GM12878 (cell line): ENCODE measurements around the gene HEG1. TPM values are rescaled to one million over a fixed set of nuclear protein-coding genes. Genes with fewer than 3 reads are reported as not detected.

Experiments used
- ATAC-seq: fragments of 200-7000 bp; cut with Tn5 transposase; 3 replicates; pipeline ENCODE4 v1.9.1; 2020; ENCODE audit warnings: mild to moderate bottlenecking, moderate library complexity
- BruUV-seq: library from RNA; stranded (reverse); fragments of 400-500 nt; replicated peaks from 2 replicates; lab custom pipeline; 2021; lab: Mats Ljungman, UMichigan
- CTCF ChIA-PET: fragments of 300-600 bp; sonication (Branson Sonifier 250); formaldehyde crosslinking; extraction: SDS; loops from one replicate; lab custom pipeline; 2021; ENCODE audit warnings: inconsistent platforms; lab: Yijun Ruan, JAX
- POLR2A ChIA-PET: fragments of 350-600 bp; formaldehyde crosslinking; extraction: SDS; loops from one replicate; lab custom pipeline; 2021; ENCODE audit warnings: inconsistent platforms; lab: Charles Lee
- RAD21 ChIA-PET: fragments of 300-600 bp; sonication (Branson Sonifier 250); formaldehyde crosslinking; loops from one replicate; lab custom pipeline; 2023; ENCODE audit warnings: antibody characterized with exemption; ENCODE audit not compliant: unreplicated experiment; lab: Charles Lee
- SMC1A ChIA-PET: fragments of 300-600 bp; sonication (Branson Sonifier 250); formaldehyde crosslinking; loops from one replicate; lab custom pipeline; 2023; ENCODE audit not compliant: unreplicated experiment, uncharacterized antibody; lab: Charles Lee
- DNase-seq: peaks from one replicate; pipeline ENCODE4 v3.0.0-alpha.2; 2011; ENCODE audit warnings: low read depth, low spot score
- FAIRE-seq: peaks from 3 replicates; lab custom pipeline; 2011; peaks lifted over from hg19 to GRCh38; lab: Jason Lieb, UNC
- H2AFZ ChIP-seq: 2 replicates; pipeline ENCODE4 v1.6.0; 2011; ENCODE audit warnings: low read depth, low read length, control low read depth; ENCODE audit not compliant: control insufficient read depth
- H3K27ac ChIP-seq: 2 replicates; pipeline ENCODE4 v1.5.1; 2011; ENCODE audit warnings: control low read depth; ENCODE audit not compliant: control insufficient read depth, insufficient read depth
- H3K27me3 ChIP-seq, 2 experiments: replicated peaks in 1 of 2; 2 replicates each; pipeline versions ENCODE4 v1.6.0 to v1.6.1; 2011; ENCODE audit warnings: low read length in 1 of 2; ENCODE audit not compliant: control insufficient read depth in 2 of 2, insufficient read depth in 2 of 2
- H3K36me3 ChIP-seq, 2 experiments: 2 replicates each; pipeline ENCODE4 v1.5.1; 2011; ENCODE audit warnings: low read length in 1 of 2; ENCODE audit not compliant: control insufficient read depth in 2 of 2, insufficient read depth in 2 of 2
- H3K4me1 ChIP-seq: 2 replicates; pipeline ENCODE4 v1.6.1; 2011; ENCODE audit warnings: mild to moderate bottlenecking, low read length, moderate library complexity, mixed read lengths; ENCODE audit not compliant: control insufficient read depth, insufficient read depth
- H3K4me2 ChIP-seq: 2 replicates; pipeline ENCODE4 v1.6.0; 2011; ENCODE audit warnings: control low read depth; ENCODE audit not compliant: control insufficient read depth, insufficient read depth
- H3K4me3 ChIP-seq: fragments of 200-600 bp; sonication (generic); 2 replicates; pipeline ENCODE4 v1.5.1; 2016
- H3K79me2 ChIP-seq: 2 replicates; pipeline ENCODE4 v1.6.0; 2011; ENCODE audit warnings: low read length; ENCODE audit not compliant: control insufficient read depth, insufficient read depth
- H3K9ac ChIP-seq: 2 replicates; pipeline ENCODE4 v1.8.0; 2011; ENCODE audit warnings: low read length, control low read depth, mixed read lengths; ENCODE audit not compliant: control insufficient read depth, insufficient read depth
- H3K9me3 ChIP-seq: replicated peaks from 3 replicates; pipeline ENCODE4 v1.5.1; 2011; ENCODE audit warnings: mild to moderate bottlenecking, low read length; ENCODE audit not compliant: control insufficient read depth, insufficient read depth
- H4K20me1 ChIP-seq: 2 replicates; pipeline ENCODE4 v1.6.0; 2011; ENCODE audit not compliant: control insufficient read depth, insufficient read depth
- BHLHE40 ChIP-seq, 2 experiments: fragments of 450-650 bp in 1 of 2; IDR thresholded peaks; 2 replicates each; pipeline ENCODE4 v1.6.1; 2011 to 2017; ENCODE audit warnings: low read depth in 2 of 2, borderline replicate concordance in 1 of 2, improper control_type of control experiment in 1 of 2, low read length in 1 of 2, mild to moderate bottlenecking in 1 of 2
- CHD2 ChIP-seq: IDR thresholded peaks from 2 replicates; pipeline ENCODE4 v1.6.1; 2011; ENCODE audit warnings: low read depth, low read length, improper control_type of control experiment, borderline replicate concordance
- HCFC1 ChIP-seq: fragments of 150-350 bp; IDR thresholded peaks from 2 replicates; pipeline ENCODE4 v1.6.1; 2014; ENCODE audit warnings: low read length
- MYB ChIP-seq: fragments of 150-350 bp; IDR thresholded peaks from 2 replicates; pipeline ENCODE4 v1.6.1; 2014; ENCODE audit warnings: mild to moderate bottlenecking, low read depth, low read length, borderline replicate concordance
- PAX8 ChIP-seq: fragments of 450-650 bp; IDR thresholded peaks from 2 replicates; pipeline ENCODE4 v1.6.1; 2017; ENCODE audit warnings: mild to moderate bottlenecking, moderate library complexity
- SREBF1 ChIP-seq: IDR thresholded peaks from 2 replicates; pipeline ENCODE4 v1.6.1; 2012; ENCODE audit warnings: mild to moderate bottlenecking, low read length
- ZNF274 ChIP-seq: IDR thresholded peaks from one replicate; pipeline ENCODE4 v1.8.0; 2011; ENCODE audit not compliant: insufficient read length, insufficient read depth
- WGBS: methylation state at CpG from one replicate; pipeline ENCODE4 v1.1.6; 2016; ENCODE audit warnings: low lambda C conversion rate; ENCODE audit not compliant: insufficient replicate concordance, insufficient coverage; ENCODE audit errors: missing lambda C conversion rate; 5-methylcytosine and 5-hydroxymethylcytosine counted together
- in situ Hi-C: fragments of 300-500 bp; cut with MboI; formaldehyde crosslinking; loops from 9 replicates; pipeline ENCODE4 v1.14.3; 2018; ENCODE audit warnings: mixed read lengths
- intact Hi-C: fragments of 100-400 bp; cut with micrococcal nuclease; formaldehyde crosslinking; loops from one replicate; pipeline ENCODE4 v1.14.2; 2022; ENCODE audit not compliant: unreplicated experiment
- polyA plus RNA-seq, 11 experiments: library from polyadenylated mRNA; depleted of rRNA in 4 of 11; unstranded in 6 of 11; stranded (reverse) in 5 of 11; fragments of >200 nt; fragmentation: Nextera tagmentation in 4 of 11; fragmentation: Illumina TruSeq in 1 of 11; extraction: Ambion mirVana in 4 of 11; extraction: Trizol in 1 of 11; gene quantifications; 1 replicate in 1 of 11; 2 replicates in 10 of 11; pipeline versions ENCODE4 v1.2.1 to v1.2.3, GENCODE V29; 2011 to 2016; ENCODE audit warnings: inconsistent platforms in 2 of 11, missing spikeins in 2 of 11, low read depth in 1 of 11
- total RNA-seq, 4 experiments: library from RNA; depleted of rRNA in 3 of 4; stranded (reverse); fragments of >200 nt in 3 of 4; fragmentation: Illumina TruSeq in 1 of 4; extraction: Trizol in 1 of 4; gene quantifications; 2 replicates each; pipeline versions ENCODE4 v1.2.1 to v1.2.3, GENCODE V29; 2013 to 2021
- TF ChIP-seq, protein P1 (sequence below): fragments of 450-650 bp; formaldehyde crosslinking; IDR thresholded peaks from 2 replicates; pipeline ENCODE4 v1.5.0; 2022; ENCODE audit warnings: mild to moderate bottlenecking, missing genetic modification characterization
- TF ChIP-seq, protein P2 (sequence below): IDR thresholded peaks from 2 replicates; pipeline ENCODE4 v1.6.1; 2011; ENCODE audit warnings: borderline replicate concordance, low read depth, mild to moderate bottlenecking, moderate library complexity, low read length; ENCODE audit not compliant: insufficient read depth, poor library complexity, severe bottlenecking

The HEG1 gene
- total and polyA plus RNA-seq, 10 of the 15 experiments (the other 5 are each of a cell fraction or from before 2014, with no cell fraction given), result 2.2 to 32.1 (median 7.6) TPM

GRCh38 chr3:124920718-124921117, 135.1 kb downstream of the HEG1 start:
- H3K9me3 ChIP-seq, result no peaks in the 10 kb centered on the region
- SMC1A ChIA-PET, result interaction anchor here (1.6 kb wide), 2 partner anchors 13 to 183 kb away, joined by 3 to 4 read pairs; no protein-coding TSS in a partner anchor
- DNase-seq (no peak), ATAC-seq (no peak)
- TF ChIP-seq HCFC1 (no peak), BHLHE40 (IDR thresholded peaks at IDR 0.05; ENCODE audit: borderline replicate concordance in 1 of 2, low read depth in 2 of 2, low read length in 1 of 2) (no peak), MYB (no peak), PAX8 (no peak), ZNF274 (no peak), SREBF1 (no peak), CHD2 (no peak)
- TF ChIP-seq, protein P1, sequence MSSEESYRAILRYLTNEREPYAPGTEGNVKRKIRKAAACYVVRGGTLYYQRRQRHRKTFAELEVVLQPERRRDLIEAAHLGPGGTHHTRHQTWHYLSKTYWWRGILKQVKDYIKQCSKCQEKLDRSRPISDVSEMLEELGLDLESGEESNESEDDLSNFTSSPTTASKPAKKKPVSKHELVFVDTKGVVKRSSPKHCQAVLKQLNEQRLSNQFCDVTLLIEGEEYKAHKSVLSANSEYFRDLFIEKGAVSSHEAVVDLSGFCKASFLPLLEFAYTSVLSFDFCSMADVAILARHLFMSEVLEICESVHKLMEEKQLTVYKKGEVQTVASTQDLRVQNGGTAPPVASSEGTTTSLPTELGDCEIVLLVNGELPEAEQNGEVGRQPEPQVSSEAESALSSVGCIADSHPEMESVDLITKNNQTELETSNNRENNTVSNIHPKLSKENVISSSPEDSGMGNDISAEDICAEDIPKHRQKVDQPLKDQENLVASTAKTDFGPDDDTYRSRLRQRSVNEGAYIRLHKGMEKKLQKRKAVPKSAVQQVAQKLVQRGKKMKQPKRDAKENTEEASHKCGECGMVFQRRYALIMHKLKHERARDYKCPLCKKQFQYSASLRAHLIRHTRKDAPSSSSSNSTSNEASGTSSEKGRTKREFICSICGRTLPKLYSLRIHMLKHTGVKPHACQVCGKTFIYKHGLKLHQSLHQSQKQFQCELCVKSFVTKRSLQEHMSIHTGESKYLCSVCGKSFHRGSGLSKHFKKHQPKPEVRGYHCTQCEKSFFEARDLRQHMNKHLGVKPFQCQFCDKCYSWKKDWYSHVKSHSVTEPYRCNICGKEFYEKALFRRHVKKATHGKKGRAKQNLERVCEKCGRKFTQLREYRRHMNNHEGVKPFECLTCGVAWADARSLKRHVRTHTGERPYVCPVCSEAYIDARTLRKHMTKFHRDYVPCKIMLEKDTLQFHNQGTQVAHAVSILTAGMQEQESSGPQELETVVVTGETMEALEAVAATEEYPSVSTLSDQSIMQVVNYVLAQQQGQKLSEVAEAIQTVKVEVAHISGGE (CRISPR knock-in tag), result no peak
- TF ChIP-seq, protein P2, sequence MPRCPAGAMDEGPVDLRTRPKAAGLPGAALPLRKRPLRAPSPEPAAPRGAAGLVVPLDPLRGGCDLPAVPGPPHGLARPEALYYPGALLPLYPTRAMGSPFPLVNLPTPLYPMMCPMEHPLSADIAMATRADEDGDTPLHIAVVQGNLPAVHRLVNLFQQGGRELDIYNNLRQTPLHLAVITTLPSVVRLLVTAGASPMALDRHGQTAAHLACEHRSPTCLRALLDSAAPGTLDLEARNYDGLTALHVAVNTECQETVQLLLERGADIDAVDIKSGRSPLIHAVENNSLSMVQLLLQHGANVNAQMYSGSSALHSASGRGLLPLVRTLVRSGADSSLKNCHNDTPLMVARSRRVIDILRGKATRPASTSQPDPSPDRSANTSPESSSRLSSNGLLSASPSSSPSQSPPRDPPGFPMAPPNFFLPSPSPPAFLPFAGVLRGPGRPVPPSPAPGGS, result no peak
- TF ChIP-seq, all 136 proteins: peak for 0
- Histone ChIP-seq H3K36me3 (no peaks in the 10 kb centered on the region), H2AFZ (no peak overlapping the region), H4K20me1 (no peaks in the 10 kb centered on the region), H3K79me2 (no peaks in the 10 kb centered on the region), H3K27ac (no peak overlapping the region), H3K4me1 (no peaks in the 10 kb centered on the region), H3K9ac (no peak overlapping the region), H3K4me3 (no peak overlapping the region), H3K4me2 (no peak overlapping the region), H3K27me3 (peaks cover 0 to 2% of the 10 kb centered on the region in 2 experiments; a peak in 1 of 4 replicates)
- no TSS peak for BruUV-seq
- RAD21 ChIA-PET, result interaction anchor here (1.1 kb wide), 1 partner anchor 160 kb away, joined by 3 read pairs; no protein-coding TSS in a partner anchor
- intact Hi-C loops (loop anchor here (10.0 kb wide), 1 partner anchor 244 kb away; no protein-coding TSS in a partner anchor), in situ Hi-C loops (no loop called here)
- no peak for FAIRE-seq
- 71% methylated on average over 5 of the region's 5 CpGs for WGBS
- CTCF ChIA-PET, result interaction anchor here (1.4 to 2.4 kb wide), 2 partner anchors 160 to 665 kb away, joined by 6 to 7 read pairs; no protein-coding TSS in a partner anchor
- POLR2A ChIA-PET, result no interaction called here
